Colonic mucosa (tissue), 4 donors: ENCODE results near the gene ZBTB20. TPM values are rescaled to one million over a fixed set of nuclear protein-coding genes. Genes with fewer than 3 reads are reported as not detected.

Source experiments
- DNase-seq: peaks from one replicate; pipeline ENCODE4 v3.0.0-alpha.2; 2020
- H3K27ac ChIP-seq: fragments of 200-600 bp; one replicate; pipeline ENCODE4 v1.8.0; 2021
- H3K27me3 ChIP-seq: fragments of 200-600 bp; one replicate; pipeline ENCODE4 v1.8.0; 2021
- H3K36me3 ChIP-seq: fragments of 200-600 bp; one replicate; pipeline ENCODE4 v1.8.0; 2021
- H3K4me1 ChIP-seq: fragments of 200-600 bp; one replicate; pipeline ENCODE4 v1.8.0; 2021; ENCODE audit warnings: mild to moderate bottlenecking
- H3K4me3 ChIP-seq: fragments of 200-600 bp; one replicate; pipeline ENCODE4 v1.8.0; 2021
- H3K9ac ChIP-seq, 2 donors: one replicate each; pipeline ENCODE4 v1.7.0; 2013; ENCODE audit warnings: control low read depth in 2 of 2, low read depth in 2 of 2, low read length in 2 of 2
- H3K9me3 ChIP-seq: fragments of 200-600 bp; one replicate; pipeline ENCODE4 v1.8.0; 2021
- intact Hi-C: fragments of 100-400 bp; cut with DNase I; formaldehyde crosslinking; loops from one replicate; pipeline ENCODE4 v1.14.1; 2022
- total RNA-seq, 2 donors: library from RNA; stranded (reverse); fragmentation: NEBNext Ultra II Directional in 1 of 2; extraction: Animal tissue kit (Norgen Biotek cat#: 25700) in 1 of 2; gene quantifications; one replicate each; pipeline ENCODE4 v1.2.1, GENCODE V29; 2021
- TF ChIP-seq, protein P1 (sequence below): fragments of 200-600 bp; IDR thresholded peaks from one replicate; pipeline ENCODE4 v1.8.0; 2022; ENCODE audit warnings: antibody characterized with exemption, mild to moderate bottlenecking
- donor health status: healthy.
- donor health status: DM: no; HTN: no; CAD: no.
- donor health status: DM: no; HTN: no; CAD: no.

The ZBTB20 gene
- total RNA-seq, 2 donors from 2014 or later, result 12.7 to 21.2 TPM

DNA sequence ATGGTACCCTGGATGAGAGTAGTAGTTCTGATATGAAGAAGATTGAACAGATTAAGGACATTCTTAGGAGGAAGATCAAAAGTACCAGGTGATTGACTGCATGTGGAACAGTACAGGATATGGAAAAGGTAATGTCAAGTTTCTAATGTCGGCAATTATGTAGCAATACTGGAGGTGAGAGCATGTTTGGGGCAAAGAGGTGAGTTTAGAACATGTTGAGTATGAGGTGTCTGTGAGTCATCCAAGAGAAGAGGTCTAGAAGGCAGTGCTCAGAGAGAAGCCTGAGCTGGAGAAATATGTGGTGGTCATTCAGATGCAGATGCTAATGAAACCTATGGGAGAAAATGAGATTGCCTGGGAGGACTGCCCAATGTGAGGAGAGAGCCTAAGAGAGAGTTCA is 305.6 kb downstream of the ZBTB20 start:
- no peaks in the 10 kb centered on the region for H3K9me3 ChIP-seq
- no peak overlapping the region for H3K27ac ChIP-seq
- H3K36me3 ChIP-seq, result no peaks in the 10 kb centered on the region
- no peak for DNase-seq
- no peak overlapping the region for H3K9ac ChIP-seq
- TF ChIP-seq, protein P1, sequence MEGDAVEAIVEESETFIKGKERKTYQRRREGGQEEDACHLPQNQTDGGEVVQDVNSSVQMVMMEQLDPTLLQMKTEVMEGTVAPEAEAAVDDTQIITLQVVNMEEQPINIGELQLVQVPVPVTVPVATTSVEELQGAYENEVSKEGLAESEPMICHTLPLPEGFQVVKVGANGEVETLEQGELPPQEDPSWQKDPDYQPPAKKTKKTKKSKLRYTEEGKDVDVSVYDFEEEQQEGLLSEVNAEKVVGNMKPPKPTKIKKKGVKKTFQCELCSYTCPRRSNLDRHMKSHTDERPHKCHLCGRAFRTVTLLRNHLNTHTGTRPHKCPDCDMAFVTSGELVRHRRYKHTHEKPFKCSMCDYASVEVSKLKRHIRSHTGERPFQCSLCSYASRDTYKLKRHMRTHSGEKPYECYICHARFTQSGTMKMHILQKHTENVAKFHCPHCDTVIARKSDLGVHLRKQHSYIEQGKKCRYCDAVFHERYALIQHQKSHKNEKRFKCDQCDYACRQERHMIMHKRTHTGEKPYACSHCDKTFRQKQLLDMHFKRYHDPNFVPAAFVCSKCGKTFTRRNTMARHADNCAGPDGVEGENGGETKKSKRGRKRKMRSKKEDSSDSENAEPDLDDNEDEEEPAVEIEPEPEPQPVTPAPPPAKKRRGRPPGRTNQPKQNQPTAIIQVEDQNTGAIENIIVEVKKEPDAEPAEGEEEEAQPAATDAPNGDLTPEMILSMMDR, result no peak
- no peak overlapping the region for H3K4me3 ChIP-seq
- intact Hi-C loops, result no loop called here
- no peaks in the 10 kb centered on the region for H3K27me3 ChIP-seq
- H3K4me1 ChIP-seq, result no peaks in the 10 kb centered on the region

DNA sequence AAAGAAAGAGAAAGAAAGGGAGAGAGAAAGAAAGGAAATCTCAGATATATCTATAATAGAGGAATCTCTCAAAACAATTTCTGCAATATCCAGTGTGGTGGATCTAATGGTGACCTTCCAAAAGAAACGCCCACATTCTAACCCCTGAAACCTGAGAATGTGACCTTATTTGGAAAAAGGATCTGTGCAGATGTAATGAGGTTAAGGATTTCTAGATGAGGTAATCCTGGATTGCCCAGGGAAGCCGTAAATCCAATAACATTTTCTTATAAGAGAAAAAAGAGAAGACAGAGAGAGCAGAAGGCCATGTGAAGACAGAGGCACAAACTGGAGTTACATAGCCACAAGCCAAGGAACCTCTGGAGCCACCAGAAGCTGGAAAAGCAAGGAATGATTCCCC is 307.6 kb downstream of the ZBTB20 start:
- no peaks in the 10 kb centered on the region for H3K4me1 ChIP-seq
- intact Hi-C loops, result no loop called here
- H3K4me3 ChIP-seq, result no peak overlapping the region
- H3K36me3 ChIP-seq, result no peaks in the 10 kb centered on the region
- H3K9ac ChIP-seq, result no peak overlapping the region
- TF ChIP-seq, protein P1, result no peak
- H3K27ac ChIP-seq, result no peak overlapping the region
- no peak for DNase-seq
- H3K9me3 ChIP-seq, result no peaks in the 10 kb centered on the region
- H3K27me3 ChIP-seq, result no peaks in the 10 kb centered on the region

- Histone ChIP-seq H3K9me3 (no peaks in the 10 kb centered on the region), H3K27ac (no peak overlapping the region), H3K27me3 (no peaks in the 10 kb centered on the region), H3K4me1 (no peaks in the 10 kb centered on the region), H3K4me3 (no peak overlapping the region), H3K9ac (no peak overlapping the region), H3K36me3 (no peaks in the 10 kb centered on the region)
- TF ChIP-seq, protein P1, result no peak
- no peak for DNase-seq
- intact Hi-C loops, result no loop called here
These were observed 309.1 kb downstream of the ZBTB20 start for GRCh38 chr3:114838025-114838424.

- H3K4me1 ChIP-seq, result no peaks in the 10 kb centered on the region
- intact Hi-C loops, result no loop called here
- no peak for DNase-seq
- H3K9ac ChIP-seq, result no peak overlapping the region
- TF ChIP-seq, protein P1, result no peak
- H3K36me3 ChIP-seq, result no peaks in the 10 kb centered on the region
- H3K9me3 ChIP-seq, result no peaks in the 10 kb centered on the region
- H3K27ac ChIP-seq, result no peak overlapping the region
- no peaks in the 10 kb centered on the region for H3K27me3 ChIP-seq
- H3K4me3 ChIP-seq, result no peak overlapping the region
These were observed 312.7 kb downstream of the ZBTB20 start for GRCh38 chr3:114834175-114834940.

DNA sequence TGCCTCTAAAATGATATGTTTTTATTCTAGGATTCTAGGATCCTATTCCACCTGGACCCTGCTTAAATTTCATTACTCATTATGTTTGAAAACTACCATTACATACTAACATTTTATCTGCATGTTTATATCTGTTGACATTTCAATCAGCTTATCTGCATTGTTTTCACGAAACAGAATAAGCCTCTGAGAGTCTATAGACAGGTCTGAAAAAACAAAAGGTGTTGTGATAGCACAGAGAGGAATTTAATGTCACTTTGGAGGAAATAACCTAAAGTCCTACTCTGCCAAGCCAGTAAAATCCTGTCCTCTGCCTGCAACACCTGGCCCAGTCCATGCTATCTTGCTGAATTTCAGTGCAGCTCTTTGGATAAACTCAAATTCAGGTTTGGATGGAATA is 315.2 kb downstream of the ZBTB20 start:
- no peaks in the 10 kb centered on the region for H3K9me3 ChIP-seq
- H3K4me1 ChIP-seq, result no peaks in the 10 kb centered on the region
- TF ChIP-seq, protein P1, result no peak
- DNase-seq, result no peak
- no peaks in the 10 kb centered on the region for H3K27me3 ChIP-seq
- H3K4me3 ChIP-seq, result no peak overlapping the region
- H3K27ac ChIP-seq, result no peak overlapping the region
- no peaks in the 10 kb centered on the region for H3K36me3 ChIP-seq
- no peak overlapping the region for H3K9ac ChIP-seq
- intact Hi-C loops, result no loop called here
